Head of caudate nucleus (tissue), 42 donors: Measurements from ENCODE around the gene SNX24.

ENCODE experiments used
- DNase-seq, 42 donors: peaks; one replicate each; pipeline versions ENCODE4 v3.0.0 to v3.0.0-alpha.2; 2020 to 2021; ENCODE audit warnings: mixed read lengths in 7 of 42
- intact Hi-C: fragments of 100-400 bp; cut with DNase I; formaldehyde crosslinking; loops from one replicate; pipeline ENCODE4 v1.15.0; 2022

Gene SNX24

DNA sequence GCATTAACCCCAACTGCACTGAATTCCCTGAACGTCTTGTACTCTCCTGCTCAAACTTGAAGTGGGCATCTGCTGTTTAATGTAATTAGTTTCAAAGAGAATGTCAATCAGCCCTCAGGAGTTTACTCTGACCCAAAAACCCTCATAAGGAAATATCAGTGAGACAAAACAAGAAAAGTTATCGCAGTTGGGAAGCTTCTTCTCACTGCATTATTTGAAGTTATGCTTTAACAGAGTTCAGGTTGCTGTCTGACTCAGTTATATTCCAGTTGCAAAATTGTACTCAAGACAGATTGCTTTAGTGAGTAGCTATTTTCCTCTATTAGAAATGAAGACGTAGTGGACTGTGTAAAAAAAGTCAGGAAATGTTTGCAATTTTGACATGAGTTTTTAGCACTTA lies 139.0 kb downstream of the SNX24 start:
- intact Hi-C loops, result no loop called here
- no peak for DNase-seq

DNA sequence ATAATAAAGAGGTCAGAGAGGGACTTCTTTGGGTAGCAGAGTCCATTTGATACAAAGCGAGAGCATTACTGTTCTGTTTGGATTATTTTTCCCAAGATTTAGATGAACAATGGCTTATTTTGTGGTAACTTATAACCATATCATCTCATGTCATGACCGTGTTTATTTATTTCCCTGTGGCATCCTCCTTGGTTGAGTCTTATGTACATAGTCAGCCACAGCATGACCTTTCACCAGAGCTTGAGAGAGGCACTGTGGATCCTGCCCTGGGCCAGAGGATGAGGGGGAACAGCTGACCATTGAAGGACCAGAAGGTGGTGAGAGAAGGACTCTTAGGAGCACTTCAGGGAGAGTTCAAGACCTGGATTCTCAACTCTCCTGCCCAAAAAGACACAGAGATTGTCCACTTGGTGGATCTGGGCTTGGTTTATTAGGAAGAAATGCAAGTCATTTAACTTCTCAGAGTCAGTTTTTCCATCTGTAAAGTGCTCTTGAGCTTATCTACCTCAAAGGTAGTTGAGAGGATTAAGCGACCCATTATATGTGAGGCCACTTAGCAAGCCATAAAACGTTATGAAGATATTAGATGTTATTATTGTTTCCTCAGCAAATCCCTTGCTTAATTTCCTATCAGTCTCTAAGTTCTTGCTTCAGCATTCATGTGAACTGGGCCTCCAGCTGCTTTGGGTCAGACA lies 139.7 kb downstream of the SNX24 start:
- intact Hi-C loops, result no loop called here
- no peak for DNase-seq

DNA sequence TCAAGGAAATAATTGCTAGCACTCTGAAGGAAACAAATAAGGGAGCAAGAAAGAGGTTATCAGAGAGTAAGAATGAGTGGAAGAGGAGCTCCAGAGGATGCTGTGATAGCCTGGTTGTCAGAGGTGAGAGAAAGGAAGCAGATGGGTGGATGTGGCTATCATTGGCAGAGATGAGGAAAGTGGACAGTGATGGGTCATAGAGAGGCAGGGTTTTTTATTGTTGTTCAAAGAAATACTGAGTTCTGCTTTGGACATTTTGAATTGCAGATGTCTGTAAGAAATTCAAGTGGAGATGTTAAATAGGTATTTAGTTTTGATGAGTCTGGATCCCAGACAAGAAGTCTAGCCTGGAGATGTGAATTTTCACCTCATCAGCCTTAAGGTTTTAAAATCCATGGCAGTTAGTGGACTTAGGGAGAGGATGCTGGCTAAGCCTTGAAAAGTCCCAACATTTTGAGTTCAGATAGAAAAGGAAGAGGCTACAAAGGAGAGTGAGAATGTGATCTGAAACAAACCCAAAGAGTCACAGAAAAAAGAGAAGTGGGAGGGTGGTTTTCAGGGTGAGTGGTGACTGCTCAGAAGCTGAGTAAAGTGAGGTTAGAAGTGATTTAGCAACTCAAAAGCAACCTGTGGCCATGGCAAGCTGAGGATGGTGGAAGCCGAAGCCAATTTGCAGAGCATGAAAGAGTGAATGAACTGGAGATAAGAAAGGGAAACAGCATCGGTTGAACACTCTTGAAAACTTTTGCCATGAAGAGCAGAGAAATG lies 140.7 kb downstream of the SNX24 start:
- intact Hi-C loops, result no loop called here
- DNase-seq, result no peak

DNA sequence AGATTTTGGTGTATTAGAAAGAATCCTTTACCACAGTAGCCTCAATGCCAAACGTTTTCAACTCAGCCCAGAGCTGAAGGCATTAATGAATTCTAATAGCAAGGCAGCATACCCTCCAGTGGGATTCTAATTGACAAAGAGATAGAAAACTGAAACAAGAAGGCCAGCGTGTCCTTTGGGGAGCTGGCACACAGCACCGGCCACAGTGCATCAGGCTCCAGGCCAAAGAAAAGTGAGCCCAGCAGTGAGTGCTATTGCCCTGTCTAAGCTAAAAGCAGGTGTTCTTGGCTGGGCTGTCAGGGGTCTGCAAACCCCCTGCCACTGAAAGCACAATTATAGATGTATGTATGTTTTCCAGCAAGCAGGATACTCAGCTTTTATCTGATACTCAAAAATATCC lies 150.7 kb downstream of the SNX24 start:
- DNase-seq, result peak in 3 of 42 donors; percentile 9 to 34 (median 10)
- intact Hi-C loops, result no loop called here

DNA sequence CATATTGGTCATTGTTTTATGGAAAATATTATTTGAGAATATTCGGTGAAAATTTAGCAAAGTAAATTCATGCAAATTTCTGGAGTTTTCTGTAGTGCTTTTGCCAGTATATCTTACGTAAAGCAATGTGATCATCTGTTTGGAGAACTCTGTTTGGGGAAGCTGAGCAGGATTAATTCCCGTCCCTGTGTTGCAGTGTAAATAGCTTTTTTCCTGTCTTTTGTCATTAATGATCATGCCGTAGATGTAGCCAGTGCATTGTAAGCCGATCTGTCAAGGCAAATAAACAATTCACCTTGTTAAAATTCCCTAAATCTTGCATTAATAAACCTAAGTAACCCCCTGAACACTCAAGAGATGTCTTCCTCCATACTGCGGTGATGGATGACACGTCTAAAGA lies 151.9 kb downstream of the SNX24 start:
- DNase-seq, result no peak
- intact Hi-C loops, result no loop called here

DNA sequence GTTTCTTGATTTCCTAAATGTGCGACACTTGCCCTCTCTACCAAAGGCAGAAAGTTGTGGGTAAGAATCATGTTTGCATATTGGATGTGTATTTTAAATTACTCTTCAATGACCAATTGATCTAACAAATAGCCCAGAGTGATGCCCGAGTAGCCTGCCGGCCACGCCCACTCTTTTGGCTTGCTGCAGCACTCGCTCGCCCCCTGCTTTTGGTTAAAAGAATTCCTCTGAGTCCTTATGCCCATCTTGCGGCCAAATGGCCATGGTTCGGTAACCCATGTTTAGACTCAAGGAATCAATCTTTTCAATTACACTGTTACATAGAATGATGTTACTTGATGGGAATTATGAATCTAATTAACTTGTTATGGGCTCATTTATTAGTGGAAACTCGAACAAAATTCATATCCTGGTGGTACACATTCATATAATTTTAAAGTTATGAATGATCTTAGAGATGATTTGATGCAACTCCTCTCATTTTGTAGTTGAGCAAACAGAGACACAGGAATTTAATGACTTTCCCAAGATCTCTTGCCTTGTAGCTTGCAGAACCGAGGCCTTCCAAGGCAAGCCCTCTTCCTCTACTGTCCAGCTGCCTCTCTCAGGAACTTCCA lies 154.6 kb downstream of the SNX24 start:
- intact Hi-C loops, result no loop called here
- peak in 15 of 42 donors; percentile 4 to 55 (median 15) for DNase-seq

DNA sequence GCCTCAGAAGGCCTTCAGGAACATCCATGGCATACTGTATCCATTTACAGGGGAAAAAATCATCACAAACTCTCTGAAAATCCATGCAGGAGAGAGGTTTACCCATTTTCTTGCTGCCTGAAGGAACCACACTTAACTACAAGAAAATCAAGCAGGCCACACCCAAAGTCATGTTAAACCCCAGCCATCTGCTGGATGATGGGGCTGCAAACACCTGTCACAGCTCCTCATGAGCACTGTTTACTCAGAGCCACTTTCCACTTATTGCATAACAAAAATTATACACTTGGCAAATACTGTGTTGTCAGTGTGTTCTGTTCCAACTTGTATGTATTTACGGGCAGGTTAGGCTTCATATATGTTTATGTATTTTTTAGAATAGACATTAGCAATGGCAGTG lies 155.3 kb downstream of the SNX24 start:
- intact Hi-C loops, result no loop called here
- no peak for DNase-seq

DNA sequence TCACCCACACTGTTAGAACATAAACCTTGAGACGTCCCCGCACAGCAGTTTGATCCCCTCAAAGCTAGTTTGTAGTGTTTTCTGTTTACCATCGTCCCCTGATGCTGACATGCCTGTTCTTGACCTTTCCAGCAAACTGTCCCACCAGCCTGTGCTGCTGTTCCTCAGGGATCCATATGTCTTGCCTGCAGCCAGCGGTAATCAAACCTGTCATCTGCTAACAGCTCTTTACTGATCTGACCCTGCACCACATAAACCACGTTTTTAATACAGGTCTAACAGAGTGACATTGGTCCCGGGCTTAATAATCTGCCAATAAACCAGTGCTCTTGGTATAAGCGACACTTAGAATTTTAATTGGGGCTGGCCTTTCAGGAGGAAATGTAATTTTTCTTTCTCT lies 156.4 kb downstream of the SNX24 start:
- no peak for DNase-seq
- intact Hi-C loops, result no loop called here

DNA sequence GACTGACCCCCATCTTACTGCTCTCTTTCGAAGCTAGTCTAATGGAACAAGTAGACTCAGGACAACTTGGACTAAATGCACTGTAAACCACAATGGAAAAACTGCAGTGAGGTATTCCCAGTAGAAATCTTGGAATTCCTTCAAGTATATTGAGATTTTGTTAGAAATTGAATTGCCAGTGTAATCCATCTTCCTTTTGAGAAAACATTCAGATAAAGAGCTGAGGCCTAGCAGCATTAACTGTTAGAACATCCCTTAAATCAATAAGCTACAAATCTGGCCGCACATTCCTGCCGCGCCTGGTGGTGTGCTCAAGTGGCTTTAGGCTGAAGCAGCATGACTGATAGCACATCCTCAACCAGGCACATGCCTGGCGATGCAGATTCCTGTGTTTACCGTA lies 161.8 kb downstream of the SNX24 start:
- DNase-seq, result no peak
- intact Hi-C loops, result no loop called here

DNA sequence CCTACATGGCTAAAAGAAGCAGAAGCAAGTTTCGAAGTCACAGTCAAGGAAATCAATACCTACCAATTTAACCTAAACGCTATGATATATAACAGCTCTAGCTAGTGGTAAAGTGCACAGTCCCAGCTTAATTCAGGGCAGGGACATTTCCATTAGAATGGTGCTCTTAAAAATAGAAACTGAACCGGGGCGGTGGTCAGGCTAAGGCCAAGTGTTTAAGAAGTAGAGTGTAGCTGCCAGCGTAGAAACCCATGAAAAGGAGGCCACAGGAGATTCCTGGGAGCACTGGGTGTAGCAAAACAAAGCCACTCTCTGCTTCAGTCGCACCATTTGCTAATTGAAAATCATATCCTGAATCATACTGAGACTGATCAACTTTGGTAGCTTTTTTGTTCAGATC lies 162.3 kb downstream of the SNX24 start:
- intact Hi-C loops, result no loop called here
- DNase-seq, result no peak

DNA sequence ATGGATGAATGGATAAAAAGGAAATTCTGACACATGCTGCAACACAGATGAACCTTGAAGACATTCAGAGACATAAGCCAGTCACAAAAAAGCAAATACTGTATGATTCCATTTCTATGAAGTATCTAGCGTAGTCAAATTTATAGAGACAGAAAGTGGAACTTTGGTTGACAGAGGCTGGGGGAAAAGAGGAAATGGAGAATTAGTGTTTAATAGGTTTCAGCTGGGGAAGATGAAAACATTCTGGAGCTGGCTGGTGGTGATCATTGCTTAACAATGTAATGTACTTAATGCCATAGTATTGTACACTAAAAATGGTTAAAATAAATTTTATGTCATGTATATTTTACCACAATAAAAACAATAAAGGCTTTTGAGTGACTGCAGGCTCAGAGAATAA lies 166.9 kb downstream of the SNX24 start:
- intact Hi-C loops, result no loop called here
- no peak for DNase-seq

DNA sequence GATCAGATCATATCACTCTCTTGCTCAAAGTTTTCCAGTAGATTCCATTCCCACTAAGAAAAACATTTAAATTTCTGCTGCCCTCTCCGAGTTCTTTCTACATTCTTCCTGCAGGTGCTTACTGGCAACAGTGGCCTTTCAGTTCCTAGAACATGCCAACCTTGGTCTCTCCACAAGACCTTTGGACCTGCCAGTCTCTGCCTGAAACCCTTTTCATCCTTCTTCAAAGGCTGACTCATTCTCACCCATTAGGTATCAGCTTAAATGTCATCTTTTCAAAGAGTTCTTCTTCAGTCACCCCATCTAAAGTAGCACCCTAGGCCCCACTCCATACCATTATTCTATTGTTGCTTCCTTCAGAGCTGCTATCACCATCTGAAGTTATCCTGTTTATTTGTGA lies 169.3 kb downstream of the SNX24 start:
- DNase-seq, result no peak
- intact Hi-C loops, result no loop called here

DNA sequence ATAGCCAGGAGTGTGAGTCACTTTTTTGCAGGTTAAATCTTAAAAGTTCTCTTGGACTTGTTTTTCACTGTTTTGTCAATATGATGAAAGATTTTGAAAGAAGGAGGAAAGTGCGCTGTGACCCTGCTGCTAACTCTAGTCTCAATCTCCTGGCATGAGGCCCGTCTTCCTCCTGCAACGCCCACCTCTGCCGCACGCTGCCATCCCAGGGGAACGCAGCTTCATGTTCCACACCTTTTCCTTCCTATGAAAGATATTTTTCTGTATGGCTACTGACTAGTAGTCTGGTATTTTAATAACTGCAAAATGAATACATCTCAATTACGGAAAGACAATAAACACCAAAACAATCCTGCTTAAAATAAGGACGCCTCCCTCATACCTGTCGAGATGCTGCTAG lies 182.8 kb downstream of the SNX24 start:
- intact Hi-C loops, result no loop called here
- DNase-seq, result no peak

DNA sequence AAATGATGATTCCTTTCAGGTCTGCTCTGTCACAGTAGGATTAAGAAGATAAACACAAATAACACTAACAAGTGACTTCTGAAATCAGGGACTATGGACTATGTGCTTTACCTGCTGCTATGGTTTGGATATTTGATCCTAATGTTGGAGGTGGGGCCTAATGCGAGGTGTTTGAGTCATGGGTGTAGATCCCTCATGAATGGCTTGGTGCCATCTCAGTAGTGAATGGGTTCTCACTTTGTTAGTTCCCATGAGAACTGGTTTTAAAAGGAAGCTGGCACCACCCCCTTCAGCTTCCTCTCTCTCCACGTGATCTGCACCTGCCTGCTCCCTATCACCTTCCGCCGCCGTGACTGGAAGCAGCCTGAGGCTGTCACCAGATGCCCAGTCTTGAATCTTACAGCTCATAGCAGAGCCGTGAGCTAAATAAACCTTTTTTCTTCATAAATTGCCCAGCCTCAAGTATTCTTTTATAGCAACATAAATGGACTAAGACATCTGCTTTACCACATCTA lies 187.8 kb downstream of the SNX24 start:
- intact Hi-C loops, result no loop called here

DNA sequence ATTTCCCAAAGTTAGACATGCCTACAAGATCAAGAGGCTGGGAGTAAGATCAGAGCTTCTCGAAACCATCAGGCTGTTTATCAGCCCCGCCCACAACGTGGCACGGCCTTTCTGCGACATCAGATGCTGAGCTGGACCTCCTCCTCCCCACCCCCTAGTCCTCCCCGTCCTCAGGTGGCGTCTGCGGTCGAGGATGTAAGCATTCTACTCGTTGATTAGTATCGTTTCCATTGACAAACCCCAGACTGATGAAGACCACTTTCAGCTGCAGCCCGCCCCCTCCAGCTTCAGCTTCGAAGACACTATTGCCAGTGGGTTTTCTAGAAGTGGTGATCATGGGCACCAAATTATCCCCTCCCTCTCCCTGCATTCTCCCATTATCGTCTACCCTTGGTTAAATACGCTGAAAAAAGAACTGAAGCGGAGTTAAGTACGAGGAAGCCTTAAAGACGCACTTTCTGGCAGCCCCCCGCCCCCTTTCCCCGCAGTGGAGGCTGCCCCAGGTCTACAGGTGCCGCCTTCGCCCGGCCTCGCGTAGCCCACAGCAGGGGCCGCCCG lies 190.0 kb downstream of the SNX24 start:
- DNase-seq, result no peak
- intact Hi-C loops, result no loop called here

More for the DNA sequence above, 187.8 kb downstream of the SNX24 start:
- DNase-seq, result no peak

DNA sequence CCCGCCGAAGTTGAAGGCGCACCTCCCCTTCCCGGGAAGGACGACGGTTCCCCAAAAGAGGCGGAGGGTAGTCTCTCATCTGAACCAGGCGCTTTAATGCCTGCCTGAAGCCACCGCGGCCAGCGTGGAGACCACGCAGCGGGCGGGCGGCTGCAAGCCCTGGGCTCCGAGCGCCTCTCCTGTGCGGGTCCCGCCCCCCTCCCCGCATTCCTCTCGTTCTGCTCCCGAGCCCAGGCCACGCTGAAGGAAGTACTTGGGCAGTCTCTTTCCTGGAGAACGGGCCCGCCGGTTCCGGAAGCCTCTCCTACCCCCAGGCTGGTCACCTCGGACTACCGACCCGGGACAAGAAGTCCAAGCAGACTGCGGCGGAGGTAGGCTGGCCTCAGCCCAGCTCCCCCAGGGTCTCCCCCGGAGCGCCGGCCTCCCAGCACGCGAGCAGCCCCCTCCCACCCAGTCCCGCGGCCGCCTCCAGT lies 190.5 kb downstream of the SNX24 start:
- intact Hi-C loops, result no loop called here
- peak in 29 of 42 donors; percentile 4 to 50 (median 21) for DNase-seq

DNA sequence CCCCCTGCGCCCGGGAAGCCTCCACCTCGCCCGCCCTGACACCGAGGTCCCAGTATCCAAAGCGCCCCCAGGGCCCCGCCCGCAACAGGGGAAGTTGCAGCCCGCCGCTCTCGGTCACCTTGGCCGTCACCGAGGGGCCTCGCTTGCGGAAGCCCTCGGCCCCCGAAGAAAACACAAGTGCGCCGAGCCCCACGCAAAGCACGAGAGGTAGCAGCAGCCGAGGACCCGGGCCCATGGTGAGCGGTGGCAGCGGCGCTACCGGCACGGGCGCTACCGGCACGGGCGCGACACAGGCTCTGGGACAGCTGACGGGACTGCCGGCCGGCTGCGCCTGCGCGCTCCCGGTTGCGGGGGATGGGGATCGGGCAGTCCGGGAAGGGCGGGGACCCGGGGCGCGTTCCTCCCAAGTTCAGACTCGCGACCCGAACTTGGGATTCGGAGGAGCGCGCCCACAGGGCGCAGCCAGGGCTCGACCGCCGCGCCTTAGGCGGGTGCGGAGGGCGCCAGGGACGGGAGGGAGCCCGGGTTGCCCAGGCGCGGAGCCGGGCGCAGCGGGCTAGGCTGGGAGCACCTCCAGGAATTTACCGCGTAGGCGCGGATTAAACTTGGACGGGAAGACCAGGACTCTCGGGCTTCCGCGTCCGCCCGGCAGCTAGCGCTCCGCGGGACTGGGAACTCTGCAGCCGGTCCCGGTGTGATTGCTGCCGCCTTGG lies 191.1 kb downstream of the SNX24 start, which contains the start of gene PPIC:
PPIC (minus strand) TSS at position 335 of the 713 bp plus-strand sequence; CDS start at position 235, 100 bp downstream.
- intact Hi-C loops, result no loop called here
- peak in 41 of 42 donors; percentile 18 to 77 (median 56) for DNase-seq

DNA sequence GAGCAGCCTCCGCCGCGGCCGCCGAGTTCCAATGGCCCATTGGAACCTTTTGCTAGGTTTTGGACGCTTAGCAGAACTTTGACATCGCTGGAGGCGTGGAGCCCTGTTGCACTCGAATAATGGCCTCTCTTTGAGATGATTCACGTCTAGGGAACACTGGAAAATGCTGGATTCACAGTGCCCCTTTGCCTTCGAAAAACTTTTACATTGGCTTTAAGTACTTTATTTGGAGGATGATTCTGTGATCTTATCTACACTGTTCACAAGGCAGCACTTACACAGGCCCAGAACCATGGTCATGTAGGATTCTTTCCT lies 191.6 kb downstream of the SNX24 start:
- intact Hi-C loops, result no loop called here
- peak in 1 of 42 donors; percentile 6 for DNase-seq

DNA sequence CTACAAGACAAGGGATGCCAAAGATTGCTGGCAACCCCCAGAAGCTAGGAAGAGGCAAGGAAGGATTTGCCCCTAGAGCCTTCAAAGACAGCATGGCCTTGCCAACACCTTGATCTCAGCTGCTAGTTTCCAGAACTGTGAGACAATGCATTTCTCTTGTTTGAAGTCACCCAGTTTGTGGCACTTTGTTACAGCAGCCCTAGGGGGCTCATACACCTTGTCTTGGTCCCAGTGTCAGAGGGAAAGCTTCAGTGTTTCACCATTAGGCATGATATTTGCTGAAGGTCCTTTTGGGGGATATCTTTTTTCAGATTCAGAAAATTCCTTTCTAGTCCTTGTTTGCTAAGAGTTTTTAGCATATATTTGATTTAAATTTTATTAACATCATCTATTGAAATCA lies 194.3 kb downstream of the SNX24 start:
- intact Hi-C loops, result no loop called here
- DNase-seq, result no peak
